OCI-LY7 (cell line): ENCODE data around the gene LONP1. TPM values are rescaled to one million over a fixed set of nuclear protein-coding genes. Genes with fewer than 3 reads are reported as not detected.
"Not testable (repeated sequence)": the region's sequence is repeated elsewhere in the genome, so short reads cannot be mapped to it uniquely, and the experiment has no call there.

Experiments used
- BruUV-seq: library from RNA; stranded (reverse); fragments of 400-500 nt; replicated peaks from 2 replicates; lab custom pipeline; 2021; lab: Mats Ljungman, UMichigan
- CTCF ChIA-PET: fragments of 300-600 bp; sonication (Branson Sonifier 250); formaldehyde crosslinking; loops from one replicate; lab custom pipeline; 2022; ENCODE audit warnings: antibody characterized with exemption; ENCODE audit not compliant: unreplicated experiment; lab: Charles Lee
- POLR2A ChIA-PET: fragments of 300-600 bp; sonication (Branson Sonifier 250); formaldehyde crosslinking; loops from one replicate; lab custom pipeline; 2022; ENCODE audit warnings: antibody characterized with exemption; lab: Charles Lee
- DNase-seq: peaks from one replicate; pipeline ENCODE4 v3.0.0-alpha.2; 2015; ENCODE audit warnings: low spot score
- H2AFZ ChIP-seq: fragments of 200-600 bp; sonication (generic), shearing (Covaris generic); 2 replicates; pipeline ENCODE4 v1.6.1; 2014; ENCODE audit warnings: mild to moderate bottlenecking, antibody characterized with exemption, low read length, moderate library complexity
- H3K27ac ChIP-seq: fragments of 200-600 bp; sonication (generic); 2 replicates; pipeline ENCODE4 v1.5.1; 2014; ENCODE audit warnings: mixed run types, low read depth, mild to moderate bottlenecking, moderate library complexity, low read length, inconsistent platforms; ENCODE audit not compliant: poor library complexity, severe bottlenecking
- H3K36me3 ChIP-seq: fragments of 200-600 bp; sonication (generic); 2 replicates; pipeline ENCODE4 v1.6.1; 2014; ENCODE audit warnings: mild to moderate bottlenecking, antibody characterized with exemption, low read length, moderate library complexity, mixed read lengths; ENCODE audit not compliant: insufficient read depth
- H3K4me1 ChIP-seq: fragments of 200-600 bp; sonication (generic); 2 replicates; pipeline ENCODE4 v1.5.1; 2014; ENCODE audit warnings: mild to moderate bottlenecking, low read length; ENCODE audit not compliant: insufficient read depth, poor library complexity, severe bottlenecking
- H3K4me2 ChIP-seq: fragments of 200-600 bp; sonication (generic); 2 replicates; pipeline ENCODE4 v1.6.1; 2014; ENCODE audit warnings: mild to moderate bottlenecking, low read length
- H3K4me3 ChIP-seq: fragments of 200-600 bp; sonication (generic); 2 replicates; pipeline ENCODE4 v1.5.1; 2014; ENCODE audit warnings: mild to moderate bottlenecking, low read depth, low read length; ENCODE audit not compliant: poor library complexity, severe bottlenecking
- H3K79me2 ChIP-seq: fragments of 200-600 bp; sonication (generic); 2 replicates; pipeline ENCODE4 v1.6.1; 2016; ENCODE audit warnings: low read depth, mild to moderate bottlenecking, low read length, moderate library complexity, mixed read lengths; ENCODE audit not compliant: insufficient read depth
- H3K9me2 ChIP-seq: fragments of 200-600 bp; sonication (generic); 2 replicates; pipeline ENCODE4 v1.6.1; 2016; ENCODE audit warnings: mild to moderate bottlenecking, low read length, mixed read lengths; ENCODE audit not compliant: insufficient read depth
- H3K9me3 ChIP-seq: fragments of 200-600 bp; sonication (generic); 2 replicates; pipeline ENCODE4 v1.6.1; 2014; ENCODE audit warnings: mild to moderate bottlenecking, mixed run types, low read length, mixed read lengths
- H4K20me1 ChIP-seq: fragments of 200-600 bp; sonication (generic); 2 replicates; pipeline ENCODE4 v1.6.1; 2014; ENCODE audit warnings: mild to moderate bottlenecking, antibody characterized with exemption, low read length, moderate library complexity, mixed read lengths; ENCODE audit not compliant: insufficient read depth
- CTCF ChIP-seq: fragments of 200-600 bp; sonication (generic); conservative IDR thresholded peaks from 2 replicates; pipeline ENCODE4 v1.5.1; 2014; ENCODE audit warnings: mild to moderate bottlenecking, antibody characterized with exemption, low read length, moderate library complexity, mixed read lengths
- EZH2phosphoT487 ChIP-seq: fragments of 200-600 bp; sonication (generic); IDR thresholded peaks from 2 replicates; pipeline ENCODE4 v1.6.1; 2018; ENCODE audit warnings: low read depth, borderline replicate concordance, mild to moderate bottlenecking, mixed run types, antibody characterized with exemption, low read length, moderate library complexity, mixed read lengths
- intact Hi-C: fragments of 100-400 bp; cut with micrococcal nuclease; formaldehyde crosslinking; loops from one replicate; pipeline ENCODE4 v1.10.0; 2022; ENCODE audit not compliant: unreplicated experiment
- total RNA-seq, 2 experiments: library from RNA; depleted of rRNA in 1 of 2; stranded (reverse); fragments of >200 nt in 1 of 2; shearing (Covaris generic) in 1 of 2; gene quantifications; 2 replicates each; pipeline ENCODE4 v1.2.3, GENCODE V29; 2014 to 2022

Gene LONP1
- total RNA-seq, 2 experiments from 2014 or later, result 170 to 280 TPM

GRCh38 chr19:5751709-5752108 lies 31.8 kb upstream of the LONP1 start:
- BruUV-seq, result no TSS peak
- ChIA-PET POLR2A (no interaction called here), CTCF (no interaction called here)

DNA sequence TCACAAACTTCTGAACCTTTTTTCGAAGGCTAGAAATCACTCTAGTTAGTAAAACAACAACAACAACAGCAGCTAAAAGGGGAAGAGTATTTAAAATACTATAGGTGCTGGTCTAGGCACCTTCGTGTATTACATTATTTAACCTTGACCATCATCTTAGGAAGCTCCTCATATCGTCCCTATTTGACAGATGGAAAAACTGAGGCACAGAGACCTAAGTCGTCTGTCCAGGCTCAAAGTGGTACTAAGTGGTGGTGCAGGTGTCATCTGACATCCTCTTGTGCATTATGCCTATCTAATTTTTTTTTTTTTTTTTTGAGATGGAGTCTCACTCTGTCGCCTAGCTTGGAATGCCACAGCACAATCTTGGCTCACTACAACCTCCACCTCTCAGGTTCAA lies 29.6 kb upstream of the LONP1 start:
- CTCF ChIA-PET, result no interaction called here
- no peaks in the 10 kb centered on the region for H3K9me3 ChIP-seq
- no peak for DNase-seq

More at GRCh38 chr19:5751709-5752108, 31.8 kb upstream of the LONP1 start:
- Histone ChIP-seq H3K9me3 (no peaks in the 10 kb centered on the region), H3K79me2 (no peaks in the 10 kb centered on the region), H2AFZ (no peak overlapping the region), H3K4me3 (no peak overlapping the region), H3K9me2 (no peaks in the 10 kb centered on the region), H3K36me3 (no peaks in the 10 kb centered on the region), H3K4me1 (no peaks in the 10 kb centered on the region), H4K20me1 (no peaks in the 10 kb centered on the region), H3K27ac (no peak overlapping the region), H3K4me2 (no peak overlapping the region)
- intact Hi-C loops, result no loop called here
- TF ChIP-seq EZH2phosphoT487, result no peak
- no peak for TF ChIP-seq CTCF
- DNase-seq, result no peak

DNA sequence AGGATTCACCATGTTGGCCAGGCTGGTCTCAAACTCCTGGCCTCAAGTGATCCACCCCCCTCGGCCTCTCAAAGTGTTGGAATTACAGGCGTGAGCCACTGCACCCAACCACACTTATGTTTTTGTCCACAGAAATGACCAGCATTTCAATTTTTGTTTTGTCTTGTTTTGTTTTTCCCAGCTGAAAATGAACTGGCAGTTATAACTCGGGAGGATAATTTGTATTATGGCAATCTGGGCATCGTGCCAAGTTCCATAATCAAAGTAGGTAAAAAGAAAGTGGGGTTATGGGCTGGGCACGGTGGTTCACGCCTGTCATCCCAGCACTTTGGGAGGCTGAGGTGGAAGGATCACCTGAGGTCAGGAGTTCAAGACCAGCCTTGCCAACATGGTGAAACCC lies 29.0 kb upstream of the LONP1 start:
- intact Hi-C loops, H3K4me3 ChIP-seq, H3K36me3 ChIP-seq, H3K4me1 ChIP-seq, H3K4me2 ChIP-seq, BruUV-seq, H3K9me2 ChIP-seq, H3K27ac ChIP-seq, H3K79me2 ChIP-seq, DNase-seq, H3K9me3 ChIP-seq, H4K20me1 ChIP-seq, H2AFZ ChIP-seq: not testable (repeated sequence)
- POLR2A ChIA-PET, result interaction anchor here (0.7 kb wide), 1 partner anchor 1763 kb away, joined by 3 read pairs; no protein-coding TSS in a partner anchor
- CTCF ChIA-PET, result interaction anchor here (0.6 kb wide), 1 partner anchor 77 kb away, joined by 4 read pairs; no protein-coding TSS in a partner anchor

More for the DNA sequence above, 29.6 kb upstream of the LONP1 start:
- intact Hi-C loops, result no loop called here
- H3K9me2 ChIP-seq, result no peaks in the 10 kb centered on the region
- no peak overlapping the region for H3K4me2 ChIP-seq
- TF ChIP-seq EZH2phosphoT487 (no peak), CTCF (no peak)
- no peaks in the 10 kb centered on the region for H3K79me2 ChIP-seq
- H2AFZ ChIP-seq, result no peak overlapping the region
- POLR2A ChIA-PET, result interaction anchor here (0.7 kb wide), 1 partner anchor 1764 kb away, joined by 3 read pairs; no protein-coding TSS in a partner anchor
- no TSS peak for BruUV-seq
- H3K27ac ChIP-seq, result no peak overlapping the region
- no peaks in the 10 kb centered on the region for H3K4me1 ChIP-seq
- H3K36me3 ChIP-seq, result no peaks in the 10 kb centered on the region
- no peak overlapping the region for H3K4me3 ChIP-seq
- H4K20me1 ChIP-seq, result no peaks in the 10 kb centered on the region; the same call in 1 of the 2 replicates

GRCh38 chr19:5744999-5745398 lies 25.1 kb upstream of the LONP1 start:
- intact Hi-C loops, H3K79me2 ChIP-seq, H3K4me1 ChIP-seq, CTCF ChIA-PET, BruUV-seq, H3K27ac ChIP-seq, H2AFZ ChIP-seq, DNase-seq, H3K4me2 ChIP-seq, POLR2A ChIA-PET, H4K20me1 ChIP-seq, H3K9me2 ChIP-seq, H3K4me3 ChIP-seq, H3K9me3 ChIP-seq, H3K36me3 ChIP-seq: not testable (repeated sequence)
